ENCODE data around the gene SSUH2. TPM values are rescaled to one million over a fixed set of nuclear protein-coding genes. Genes with fewer than 3 reads are reported as not detected.

Gene SSUH2
- polyA plus RNA-seq, 1 experiment, result 0.26 TPM

GRCh38 chr3:8629151-8630021 lies 15.2 kb downstream of the SSUH2 start:
- TF ChIP-seq, protein P1, sequence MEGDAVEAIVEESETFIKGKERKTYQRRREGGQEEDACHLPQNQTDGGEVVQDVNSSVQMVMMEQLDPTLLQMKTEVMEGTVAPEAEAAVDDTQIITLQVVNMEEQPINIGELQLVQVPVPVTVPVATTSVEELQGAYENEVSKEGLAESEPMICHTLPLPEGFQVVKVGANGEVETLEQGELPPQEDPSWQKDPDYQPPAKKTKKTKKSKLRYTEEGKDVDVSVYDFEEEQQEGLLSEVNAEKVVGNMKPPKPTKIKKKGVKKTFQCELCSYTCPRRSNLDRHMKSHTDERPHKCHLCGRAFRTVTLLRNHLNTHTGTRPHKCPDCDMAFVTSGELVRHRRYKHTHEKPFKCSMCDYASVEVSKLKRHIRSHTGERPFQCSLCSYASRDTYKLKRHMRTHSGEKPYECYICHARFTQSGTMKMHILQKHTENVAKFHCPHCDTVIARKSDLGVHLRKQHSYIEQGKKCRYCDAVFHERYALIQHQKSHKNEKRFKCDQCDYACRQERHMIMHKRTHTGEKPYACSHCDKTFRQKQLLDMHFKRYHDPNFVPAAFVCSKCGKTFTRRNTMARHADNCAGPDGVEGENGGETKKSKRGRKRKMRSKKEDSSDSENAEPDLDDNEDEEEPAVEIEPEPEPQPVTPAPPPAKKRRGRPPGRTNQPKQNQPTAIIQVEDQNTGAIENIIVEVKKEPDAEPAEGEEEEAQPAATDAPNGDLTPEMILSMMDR (IDR thresholded peaks at IDR 0.05; ENCODE audit: insufficient read depth, low read depth, low read length), result no peak
- POLR2A ChIA-PET, result no interaction called here
- no peaks in the 10 kb centered on the region for H3K36me3 ChIP-seq (ENCODE audit: control insufficient read depth, insufficient read depth, low read length)
- CTCF ChIA-PET, result interaction anchor here (1.2 kb wide), 1 partner anchor 22 kb away, joined by 3 read pairs; no protein-coding TSS in a partner anchor
- H3K4me3 ChIP-seq (ENCODE audit: low read depth, low read length), result no peak overlapping the region
- peak; percentile 77 for DNase-seq (ENCODE audit: low read depth)
- H3K27me3 ChIP-seq (ENCODE audit: control insufficient read depth, insufficient read depth, low read length), result no peaks in the 10 kb centered on the region

DNA sequence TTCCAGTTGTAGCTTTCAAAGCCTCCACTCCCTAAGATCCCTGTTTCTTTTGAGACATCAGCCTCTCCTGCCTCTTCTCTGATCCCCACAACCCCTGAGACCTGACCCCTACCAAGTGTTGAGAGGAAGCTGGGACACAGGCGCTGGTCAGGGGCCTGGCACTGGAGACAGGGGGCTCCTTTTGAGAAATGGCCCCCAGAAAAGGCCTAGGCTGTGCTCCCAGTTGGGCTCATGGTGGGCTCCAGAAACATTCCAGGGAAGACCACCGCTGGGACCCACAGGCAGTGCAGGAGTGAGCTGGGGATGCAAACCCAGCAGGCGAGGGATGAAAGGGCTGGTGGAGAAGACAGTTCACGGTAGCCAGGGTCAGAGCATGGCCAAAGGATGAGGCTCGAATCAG lies 16.6 kb downstream of the SSUH2 start:
- Histone ChIP-seq H3K36me3 (ENCODE audit: control insufficient read depth, insufficient read depth, low read length) (no peaks in the 10 kb centered on the region), H3K27me3 (ENCODE audit: control insufficient read depth, insufficient read depth, low read length) (no peaks in the 10 kb centered on the region), H3K4me3 (ENCODE audit: low read depth, low read length) (no peak overlapping the region)
- ChIA-PET POLR2A (no interaction called here), CTCF (interaction anchor here (0.6 kb wide), 1 partner anchor 211 kb away, joined by 3 read pairs; no protein-coding TSS in a partner anchor)
- no peak for DNase-seq (ENCODE audit: low read depth)
- TF ChIP-seq, protein P1 (IDR thresholded peaks at IDR 0.05; ENCODE audit: insufficient read depth, low read depth, low read length), result no peak

DNA sequence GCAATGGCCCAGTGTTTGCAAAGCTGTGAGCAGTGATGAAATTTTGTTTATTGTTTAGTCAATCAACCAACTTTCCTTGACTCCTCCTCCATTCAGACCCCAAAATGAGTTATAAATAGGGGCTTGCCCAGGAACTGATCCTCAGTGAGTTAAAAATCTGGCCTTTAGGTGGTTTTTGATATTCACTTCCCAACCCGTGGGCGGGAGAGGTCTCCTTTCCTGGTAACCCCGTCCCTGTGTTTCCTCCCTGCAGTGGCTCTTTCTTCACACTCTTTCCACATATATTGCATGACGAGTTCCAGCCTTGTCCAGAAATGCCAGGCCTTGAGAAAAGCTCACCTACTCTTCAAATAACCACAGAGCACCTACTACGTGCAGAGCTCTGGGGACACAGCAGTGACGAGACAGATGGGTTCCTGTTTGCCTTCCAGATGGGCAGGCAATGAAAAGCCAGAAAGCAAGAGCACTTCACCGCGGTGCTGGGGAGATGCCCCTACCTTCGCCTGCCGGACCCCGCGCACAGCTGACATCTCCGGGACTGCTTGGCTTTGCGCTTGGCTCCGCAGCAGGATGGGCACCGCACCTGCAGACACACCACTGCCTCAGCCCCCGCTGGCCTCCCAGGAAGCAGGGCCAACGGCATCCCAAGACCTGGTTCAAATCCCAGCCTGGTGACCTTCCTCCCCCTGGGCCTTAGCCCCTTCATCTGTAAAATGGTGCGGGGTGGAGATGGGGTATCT lies 17.2 kb downstream of the SSUH2 start:
- CTCF ChIA-PET, result interaction anchor here (0.6 kb wide), 1 partner anchor 210 kb away, joined by 3 read pairs; no protein-coding TSS in a partner anchor
- no peaks in the 10 kb centered on the region for H3K36me3 ChIP-seq (ENCODE audit: control insufficient read depth, insufficient read depth, low read length)
- DNase-seq (ENCODE audit: low read depth), result no peak

GRCh38 chr3:8625991-8626390 lies 18.6 kb downstream of the SSUH2 start:
- ChIA-PET CTCF (interaction anchor here (1.0 to 3.2 kb wide), 4 partner anchors 94 to 209 kb away, joined by 3 to 9 read pairs (median 4); no protein-coding TSS in a partner anchor), POLR2A (no interaction called here)
- no peaks in the 10 kb centered on the region for H3K27me3 ChIP-seq (ENCODE audit: control insufficient read depth, insufficient read depth, low read length)
- no peak overlapping the region for H3K4me3 ChIP-seq (ENCODE audit: low read depth, low read length)
- TF ChIP-seq, protein P1 (IDR thresholded peaks at IDR 0.05; ENCODE audit: insufficient read depth, low read depth, low read length), result no peak
- DNase-seq (ENCODE audit: low read depth), result no peak
- H3K36me3 ChIP-seq (ENCODE audit: control insufficient read depth, insufficient read depth, low read length), result no peaks in the 10 kb centered on the region

More for the DNA sequence above, 17.2 kb downstream of the SSUH2 start:
- no peaks in the 10 kb centered on the region for H3K27me3 ChIP-seq (ENCODE audit: control insufficient read depth, insufficient read depth, low read length)
- POLR2A ChIA-PET, result no interaction called here
- TF ChIP-seq, protein P1 (IDR thresholded peaks at IDR 0.05; ENCODE audit: insufficient read depth, low read depth, low read length), result no peak
- no peak overlapping the region for H3K4me3 ChIP-seq (ENCODE audit: low read depth, low read length)

- TF ChIP-seq, protein P1 (IDR thresholded peaks at IDR 0.05; ENCODE audit: insufficient read depth, low read depth, low read length), result no peak
- no peaks in the 10 kb centered on the region for H3K27me3 ChIP-seq (ENCODE audit: control insufficient read depth, insufficient read depth, low read length)
- DNase-seq (ENCODE audit: low read depth), result no peak
- CTCF ChIA-PET, result interaction anchor here (1.4 to 3.2 kb wide), 3 partner anchors 182 to 208 kb away, joined by 3 to 9 read pairs (median 6); no protein-coding TSS in a partner anchor
- no peak overlapping the region for H3K4me3 ChIP-seq (ENCODE audit: low read depth, low read length)
- POLR2A ChIA-PET, result no interaction called here
- no peaks in the 10 kb centered on the region for H3K36me3 ChIP-seq (ENCODE audit: control insufficient read depth, insufficient read depth, low read length)
These were observed 20.0 kb downstream of the SSUH2 start for GRCh38 chr3:8624612-8625011.

All from BJ (cell line).